ENCODE results near the gene CACNA2D1.

The CACNA2D1 gene

GRCh38 chr7:82423446-82423845, 20.1 kb downstream of the CACNA2D1 start:
- no peak for TF ChIP-seq CTCF (conservative IDR thresholded peaks at IDR 0.05; ENCODE audit: low read depth, low read length)
- DNase-seq (ENCODE audit: low read depth): no peak
- no peak overlapping the region for H3K4me3 ChIP-seq (ENCODE audit: low read depth, low read length)

GRCh38 chr7:82419200-82419599, 24.4 kb downstream of the CACNA2D1 start:
- H3K4me3 ChIP-seq (ENCODE audit: low read depth, low read length): no peak overlapping the region
- DNase-seq (ENCODE audit: low read depth): no peak
- no peak for TF ChIP-seq CTCF (conservative IDR thresholded peaks at IDR 0.05; ENCODE audit: low read depth, low read length)

- DNase-seq (ENCODE audit: low read depth): no peak
- TF ChIP-seq CTCF (conservative IDR thresholded peaks at IDR 0.05; ENCODE audit: low read depth, low read length): no peak
- no peak overlapping the region for H3K4me3 ChIP-seq (ENCODE audit: low read depth, low read length)
Measured at GRCh38 chr7:82417898-82418297, 25.7 kb downstream of the CACNA2D1 start.

- DNase-seq (ENCODE audit: low read depth): no peak
- no peak for TF ChIP-seq CTCF (conservative IDR thresholded peaks at IDR 0.05; ENCODE audit: low read depth, low read length)
- H3K4me3 ChIP-seq (ENCODE audit: low read depth, low read length): no peak overlapping the region
Measured at GRCh38 chr7:82416402-82416801, 27.2 kb downstream of the CACNA2D1 start.

- DNase-seq (ENCODE audit: low read depth): no peak
- TF ChIP-seq CTCF (conservative IDR thresholded peaks at IDR 0.05; ENCODE audit: low read depth, low read length): no peak
Measured at GRCh38 chr7:82414389-82414788, 29.2 kb downstream of the CACNA2D1 start.

GRCh38 chr7:82413237-82413636, 30.3 kb downstream of the CACNA2D1 start:
- TF ChIP-seq CTCF (conservative IDR thresholded peaks at IDR 0.05; ENCODE audit: low read depth, low read length): no peak
- DNase-seq (ENCODE audit: low read depth): peak; percentile 21
- H3K4me3 ChIP-seq (ENCODE audit: low read depth, low read length): no peak overlapping the region

More at GRCh38 chr7:82414389-82414788, 29.2 kb downstream of the CACNA2D1 start:
- H3K4me3 ChIP-seq (ENCODE audit: low read depth, low read length): no peak overlapping the region

- H3K4me3 ChIP-seq (ENCODE audit: low read depth, low read length): no peak overlapping the region
- DNase-seq (ENCODE audit: low read depth): no peak
- TF ChIP-seq CTCF (conservative IDR thresholded peaks at IDR 0.05; ENCODE audit: low read depth, low read length): no peak
Measured at GRCh38 chr7:82411732-82412131, 31.8 kb downstream of the CACNA2D1 start.
